Thoracic aorta (tissue), 2 donors: ENCODE results near the gene DKKL1. TPM values are rescaled to one million over a fixed set of nuclear protein-coding genes. Genes with fewer than 3 reads are reported as not detected.
"Not testable (repeated sequence)": the region's sequence is repeated elsewhere in the genome, so short reads cannot be mapped to it uniquely, and the experiment has no call there.

Experiments used
- ATAC-seq: fragments of 150-250 bp; one replicate; pipeline ENCODE4 v1.8.0; 2017; ENCODE audit warnings: low read depth; ENCODE audit not compliant: insufficient number of reproducible peaks, low FRiP score
- DNase-seq: peaks from one replicate; pipeline ENCODE4 v3.0.0-alpha.2; 2020; ENCODE audit warnings: low spot score
- H3K27ac ChIP-seq, 2 donors: fragments of 200-600 bp; sonication (generic); 1 replicate in 1 of 2; 2 replicates in 1 of 2; pipeline ENCODE4 v1.5.1; 2016; ENCODE audit warnings: mild to moderate bottlenecking in 2 of 2, moderate library complexity in 2 of 2
- H3K27me3 ChIP-seq: fragments of 200-600 bp; sonication (generic); replicated peaks from 2 replicates; pipeline ENCODE4 v1.6.0; 2016; ENCODE audit warnings: mild to moderate bottlenecking; ENCODE audit not compliant: insufficient read depth
- H3K36me3 ChIP-seq: fragments of 200-600 bp; sonication (generic); one replicate; pipeline ENCODE4 v1.5.1; 2016
- H3K4me1 ChIP-seq, 2 donors: fragments of 200-600 bp; sonication (generic); 1 replicate in 1 of 2; 2 replicates in 1 of 2; pipeline versions ENCODE4 v1.5.1 to v1.6.0; 2016; ENCODE audit warnings: low read depth in 2 of 2, mild to moderate bottlenecking in 1 of 2; ENCODE audit not compliant: control insufficient read depth in 1 of 2
- H3K4me3 ChIP-seq: fragments of 200-600 bp; sonication (generic); 2 replicates; pipeline ENCODE4 v1.5.1; 2016; ENCODE audit warnings: mild to moderate bottlenecking
- H3K9me3 ChIP-seq: fragments of 200-600 bp; sonication (generic); 2 replicates; pipeline ENCODE4 v1.5.1; 2016
- total RNA-seq, 2 donors: library from RNA; depleted of rRNA; stranded (reverse); fragments of >200 nt; gene quantifications; one replicate each; pipeline versions ENCODE4 v1.1.0 to v1.2.3, GENCODE V29; 2016
- TF ChIP-seq, protein P1 (sequence below): fragments of 200-600 bp; sonication (generic); IDR thresholded peaks from one replicate; pipeline ENCODE4 v1.5.1; 2019; ENCODE audit warnings: antibody characterized with exemption

Gene DKKL1
- total RNA-seq, 2 donors from 2014 or later: 0.95 TPM; not detected in 1

DNA sequence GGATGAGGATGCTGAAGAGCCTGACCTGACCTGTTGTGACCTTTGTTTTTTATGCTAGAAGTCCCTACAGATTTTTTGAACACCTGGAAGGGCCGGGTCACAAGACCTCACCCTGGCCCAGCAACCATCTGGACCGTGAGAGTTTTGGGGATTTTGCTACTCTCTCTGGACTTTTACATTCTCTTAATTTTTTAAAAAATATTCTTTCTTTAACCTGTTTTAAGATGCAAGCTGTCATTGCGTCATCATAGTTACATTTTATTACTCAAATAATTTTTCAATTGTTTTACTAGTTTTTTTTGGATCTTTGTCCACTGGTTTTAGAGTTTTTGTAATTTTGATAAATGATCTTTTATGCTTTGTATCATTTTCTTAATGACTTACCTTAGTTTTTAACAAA, 7.5 kb downstream of the DKKL1 start:
- Histone ChIP-seq H3K9me3 (peaks cover 14% of the 10 kb centered on the region), H3K27ac (no peak overlapping the region), H3K4me3 (no peak overlapping the region), H3K27me3 (no peaks in the 10 kb centered on the region), H3K36me3 (no peaks in the 10 kb centered on the region), H3K4me1 (no peaks in the 10 kb centered on the region)
- DNase-seq: no peak
- TF ChIP-seq, protein P1, sequence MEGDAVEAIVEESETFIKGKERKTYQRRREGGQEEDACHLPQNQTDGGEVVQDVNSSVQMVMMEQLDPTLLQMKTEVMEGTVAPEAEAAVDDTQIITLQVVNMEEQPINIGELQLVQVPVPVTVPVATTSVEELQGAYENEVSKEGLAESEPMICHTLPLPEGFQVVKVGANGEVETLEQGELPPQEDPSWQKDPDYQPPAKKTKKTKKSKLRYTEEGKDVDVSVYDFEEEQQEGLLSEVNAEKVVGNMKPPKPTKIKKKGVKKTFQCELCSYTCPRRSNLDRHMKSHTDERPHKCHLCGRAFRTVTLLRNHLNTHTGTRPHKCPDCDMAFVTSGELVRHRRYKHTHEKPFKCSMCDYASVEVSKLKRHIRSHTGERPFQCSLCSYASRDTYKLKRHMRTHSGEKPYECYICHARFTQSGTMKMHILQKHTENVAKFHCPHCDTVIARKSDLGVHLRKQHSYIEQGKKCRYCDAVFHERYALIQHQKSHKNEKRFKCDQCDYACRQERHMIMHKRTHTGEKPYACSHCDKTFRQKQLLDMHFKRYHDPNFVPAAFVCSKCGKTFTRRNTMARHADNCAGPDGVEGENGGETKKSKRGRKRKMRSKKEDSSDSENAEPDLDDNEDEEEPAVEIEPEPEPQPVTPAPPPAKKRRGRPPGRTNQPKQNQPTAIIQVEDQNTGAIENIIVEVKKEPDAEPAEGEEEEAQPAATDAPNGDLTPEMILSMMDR: no peak
- ATAC-seq: no peak

DNA sequence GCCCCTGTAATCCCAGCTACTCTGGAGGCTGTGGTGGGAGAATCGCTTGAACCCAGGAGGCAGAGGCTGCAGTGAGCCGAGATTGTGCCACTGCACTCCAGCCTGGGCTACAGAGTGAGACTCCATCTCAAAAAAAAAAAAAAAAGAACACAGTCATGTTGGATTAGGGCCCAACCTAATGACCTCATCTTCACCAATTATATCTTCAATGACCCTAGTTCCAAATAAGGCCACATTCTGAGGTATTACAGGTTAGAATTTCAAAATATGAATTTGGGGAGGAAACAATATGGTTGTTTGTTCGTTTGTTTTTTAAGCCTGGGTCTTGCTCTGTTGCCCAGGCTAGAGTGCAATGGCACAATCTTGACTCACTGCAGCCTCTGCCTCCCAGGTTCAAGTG, 9.5 kb downstream of the DKKL1 start:
- not testable (repeated sequence) for H3K4me1 ChIP-seq, H3K27ac ChIP-seq, H3K36me3 ChIP-seq, H3K27me3 ChIP-seq, H3K4me3 ChIP-seq, DNase-seq, ATAC-seq
- H3K9me3 ChIP-seq: peaks cover 14% of the 10 kb centered on the region

DNA sequence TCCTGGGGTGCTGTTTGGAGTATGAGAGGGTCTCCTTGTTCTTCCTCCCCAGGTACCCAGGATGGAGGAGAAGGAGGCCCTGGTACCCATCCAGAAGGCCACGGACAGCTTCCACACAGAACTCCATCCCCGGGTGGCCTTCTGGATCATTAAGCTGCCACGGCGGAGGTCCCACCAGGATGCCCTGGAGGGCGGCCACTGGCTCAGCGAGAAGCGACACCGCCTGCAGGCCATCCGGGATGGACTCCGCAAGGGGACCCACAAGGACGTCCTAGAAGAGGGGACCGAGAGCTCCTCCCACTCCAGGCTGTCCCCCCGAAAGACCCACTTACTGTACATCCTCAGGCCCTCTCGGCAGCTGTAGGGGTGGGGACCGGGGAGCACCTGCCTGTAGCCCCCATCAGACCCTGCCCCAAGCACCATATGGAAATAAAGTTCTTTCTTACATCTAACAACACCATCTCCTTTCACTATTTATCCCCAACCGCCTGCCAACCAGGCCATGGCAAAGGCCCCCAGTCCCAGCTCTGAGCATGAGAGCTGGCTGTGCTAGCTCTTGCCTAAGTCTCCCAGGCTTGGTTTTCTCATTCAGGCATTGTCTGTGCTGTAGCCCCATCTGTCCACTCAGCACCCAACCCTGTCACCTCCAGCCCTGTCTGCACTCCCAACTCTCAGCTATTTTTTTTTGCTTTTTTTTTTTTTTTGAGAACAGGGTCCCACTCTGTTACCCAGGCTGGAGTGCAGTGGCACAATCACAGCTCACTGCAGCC, 11.2 kb downstream of the DKKL1 start:
- no peak for DNase-seq
- no peaks in the 10 kb centered on the region for H3K27me3 ChIP-seq
- no peak for ATAC-seq
- no peaks in the 10 kb centered on the region for H3K4me1 ChIP-seq
- no peak overlapping the region for H3K4me3 ChIP-seq
- H3K9me3 ChIP-seq: peaks cover 1% of the 10 kb centered on the region
- H3K27ac ChIP-seq: no peak overlapping the region
- TF ChIP-seq, protein P1: no peak
- no peaks in the 10 kb centered on the region for H3K36me3 ChIP-seq

DNA sequence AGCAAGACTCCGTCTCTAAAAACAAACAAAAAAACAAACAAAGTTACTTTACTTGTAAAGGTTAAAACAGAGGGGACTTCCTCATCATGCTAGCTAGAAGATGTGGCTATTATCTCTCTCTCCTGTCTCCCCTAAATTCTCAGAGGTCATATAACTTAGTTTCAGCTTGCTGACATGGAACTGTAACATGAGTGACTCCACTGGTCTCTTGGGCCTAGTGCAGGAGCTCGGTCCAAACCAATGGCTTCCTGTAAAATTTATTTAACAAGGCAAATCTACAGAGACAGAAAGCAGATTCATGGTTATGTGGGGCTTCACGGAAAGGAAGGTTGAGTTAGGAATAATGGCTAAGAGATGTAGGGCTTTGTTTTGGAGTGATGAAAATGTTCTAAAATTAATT, 14.8 kb downstream of the DKKL1 start:
- Histone ChIP-seq H3K9me3 (peaks cover 13% of the 10 kb centered on the region), H3K4me1 (no peaks in the 10 kb centered on the region), H3K27me3 (no peaks in the 10 kb centered on the region), H3K4me3 (no peak overlapping the region), H3K27ac (no peak overlapping the region), H3K36me3 (no peaks in the 10 kb centered on the region)
- no peak for ATAC-seq
- TF ChIP-seq, protein P1: no peak
- DNase-seq: no peak

DNA sequence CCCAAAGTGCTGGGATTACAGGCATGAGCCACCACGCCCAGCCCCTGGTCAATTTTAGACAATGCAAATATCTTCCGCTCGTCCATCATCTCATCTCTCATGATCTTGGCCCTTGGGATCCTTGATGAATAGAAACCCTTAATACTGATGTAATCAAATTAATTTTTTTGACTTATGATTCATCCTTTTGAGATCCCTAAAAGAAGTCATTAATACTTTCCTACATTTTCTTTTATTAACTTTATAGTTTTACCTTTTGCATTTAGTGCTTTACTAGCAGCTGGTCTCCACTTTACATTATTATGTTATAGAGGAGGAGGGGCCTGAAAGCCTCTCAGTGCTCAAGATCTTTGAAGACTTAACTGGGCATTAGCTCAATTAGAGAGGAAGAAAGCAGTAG, 16.7 kb downstream of the DKKL1 start:
- Histone ChIP-seq H3K4me3 (no peak overlapping the region), H3K27me3 (no peaks in the 10 kb centered on the region), H3K27ac (no peak overlapping the region), H3K9me3 (peaks cover 13% of the 10 kb centered on the region), H3K4me1 (no peaks in the 10 kb centered on the region), H3K36me3 (no peaks in the 10 kb centered on the region)
- no peak for DNase-seq
- ATAC-seq: no peak
- TF ChIP-seq, protein P1: no peak

DNA sequence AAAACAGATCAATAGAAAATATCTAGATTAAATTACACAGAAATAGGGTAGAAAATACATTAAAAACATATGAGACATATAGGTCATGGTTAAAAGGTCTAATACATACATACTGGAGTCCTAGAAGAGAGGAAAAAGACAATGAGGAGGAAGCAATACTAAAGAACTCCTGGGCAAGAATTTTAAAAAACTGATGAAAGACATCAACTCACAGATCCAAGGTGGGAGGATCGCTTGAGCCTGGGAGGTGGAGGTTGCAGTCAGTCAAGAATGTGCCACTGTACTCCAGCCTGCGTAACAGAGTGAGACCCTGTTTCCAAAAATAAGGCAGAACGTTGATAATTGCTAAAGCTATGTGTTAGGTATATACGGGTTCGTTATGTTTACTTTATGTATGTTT, 19.0 kb downstream of the DKKL1 start:
- Histone ChIP-seq H3K36me3 (no peaks in the 10 kb centered on the region), H3K4me1 (no peaks in the 10 kb centered on the region), H3K4me3 (no peak overlapping the region), H3K27me3 (no peaks in the 10 kb centered on the region), H3K27ac (no peak overlapping the region), H3K9me3 (peaks cover 13% of the 10 kb centered on the region)
- no peak for ATAC-seq
- TF ChIP-seq, protein P1: no peak
- no peak for DNase-seq
